GM21786 (cell line): ENCODE data around the gene LIN7B.
"Not testable (repeated sequence)": the region's sequence is repeated elsewhere in the genome, so short reads cannot be mapped to it uniquely, and the experiment has no call there.

Experiments
- ATAC-seq: cut with Tn5 transposase; IDR thresholded peaks from one replicate; pipeline ENCODE4 v1.9.1; 2021; ENCODE audit not compliant: unreplicated experiment

Gene LIN7B

DNA sequence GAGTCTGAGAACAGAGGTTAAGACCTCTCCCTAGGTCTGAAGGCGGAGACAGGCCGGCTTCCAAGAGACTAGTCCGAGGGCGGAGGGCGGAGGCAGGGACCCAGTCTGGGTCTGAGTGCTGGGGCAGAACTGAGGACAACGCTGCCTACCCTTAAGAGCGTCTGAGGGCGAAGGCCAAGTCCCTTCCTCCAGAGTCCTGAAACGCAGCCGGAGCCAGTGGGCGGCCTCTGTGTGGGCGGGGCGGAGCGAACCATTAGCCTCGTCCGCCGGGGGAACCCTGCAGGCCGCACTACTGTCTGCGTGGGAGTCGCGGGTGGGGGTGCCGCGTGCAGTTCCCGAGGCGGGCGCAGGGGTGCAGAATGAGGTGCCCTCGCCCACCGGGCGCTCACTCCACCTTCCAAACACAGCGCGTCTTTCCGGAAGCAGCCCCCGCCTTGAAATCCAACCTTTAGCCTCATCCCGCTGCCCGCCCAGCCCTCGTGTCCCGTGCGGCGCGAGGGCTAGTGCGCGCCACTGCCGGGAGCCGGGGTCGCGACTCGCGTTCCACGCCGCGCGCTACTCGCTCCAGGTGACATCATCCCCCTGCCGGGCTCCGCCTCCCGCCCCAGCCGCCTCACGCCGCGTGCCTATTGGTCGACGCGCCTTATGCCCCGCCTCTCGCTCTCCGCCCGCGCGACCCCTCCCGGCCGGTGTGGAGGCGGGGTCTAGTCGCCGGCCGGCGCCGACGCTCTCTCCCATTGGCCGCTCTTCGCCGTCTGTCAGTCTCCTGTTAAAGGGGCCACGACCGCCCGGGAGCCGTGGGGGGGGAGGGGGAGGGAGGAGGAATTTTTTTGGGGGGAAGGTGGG is 4.6 kb downstream of the LIN7B start, which contains the start of gene C19orf73:
Gene C19orf73 (minus strand): TSS at position 579 of the 846 bp plus-strand sequence. CDS start 121 bp downstream, at position 458.
- peak; percentile 77 for ATAC-seq

- no peak for ATAC-seq
Observed at GRCh38 chr19:49119411-49120324, 5.5 kb downstream of the LIN7B start, which contains the start of gene PPFIA3. Gene PPFIA3 (plus strand): TSS chr19:49119544. CDS start chr19:49127874, 8,330 bp downstream.

- ATAC-seq: no peak
Observed at GRCh38 chr19:49120325-49120683, 6.1 kb downstream of the LIN7B start.

DNA sequence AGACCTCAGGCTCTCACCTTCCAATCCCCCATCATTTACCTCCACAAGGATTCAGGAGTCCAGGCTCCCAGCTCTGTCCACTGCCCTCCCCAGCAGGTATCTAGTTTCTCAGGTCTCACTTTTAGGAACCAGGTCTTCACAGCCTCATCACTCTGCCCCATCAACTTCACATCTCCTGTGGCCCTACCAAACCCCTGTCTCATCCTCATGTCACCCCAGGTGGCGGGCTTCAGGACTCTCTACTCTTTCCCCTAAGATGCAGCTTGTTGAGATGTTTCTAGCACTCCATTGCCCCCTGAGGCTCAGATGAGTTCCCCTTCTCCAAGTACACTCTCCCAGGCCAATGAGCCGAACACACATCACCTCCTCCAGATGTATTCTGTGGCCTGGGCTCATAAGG is 6.7 kb downstream of the LIN7B start:
- ATAC-seq: no peak

- not testable (repeated sequence) for ATAC-seq
Observed at GRCh38 chr19:49121841-49122240, 7.7 kb downstream of the LIN7B start.

DNA sequence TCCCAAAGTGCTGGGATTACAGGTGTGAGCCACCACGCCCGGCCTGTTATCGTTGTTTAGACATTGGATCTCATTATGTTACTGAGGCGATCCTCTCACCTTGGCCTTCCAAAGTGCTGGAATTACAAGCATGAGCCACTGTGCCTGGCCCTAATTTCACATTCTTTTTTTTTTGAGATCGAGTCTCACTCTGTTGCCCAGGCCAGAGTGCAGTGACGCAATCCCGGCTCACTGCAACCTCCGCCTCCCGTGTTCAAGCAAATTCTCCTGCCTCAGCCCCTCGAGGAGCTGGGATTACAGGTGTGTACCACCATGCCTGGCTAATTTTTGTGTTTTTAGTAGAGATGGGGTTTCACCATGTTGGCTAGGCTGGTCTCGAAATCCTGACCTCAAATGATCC is 9.1 kb downstream of the LIN7B start:
- not testable (repeated sequence) for ATAC-seq

GRCh38 chr19:49125025-49125731 is 11.0 kb downstream of the LIN7B start:
- ATAC-seq: no peak

DNA sequence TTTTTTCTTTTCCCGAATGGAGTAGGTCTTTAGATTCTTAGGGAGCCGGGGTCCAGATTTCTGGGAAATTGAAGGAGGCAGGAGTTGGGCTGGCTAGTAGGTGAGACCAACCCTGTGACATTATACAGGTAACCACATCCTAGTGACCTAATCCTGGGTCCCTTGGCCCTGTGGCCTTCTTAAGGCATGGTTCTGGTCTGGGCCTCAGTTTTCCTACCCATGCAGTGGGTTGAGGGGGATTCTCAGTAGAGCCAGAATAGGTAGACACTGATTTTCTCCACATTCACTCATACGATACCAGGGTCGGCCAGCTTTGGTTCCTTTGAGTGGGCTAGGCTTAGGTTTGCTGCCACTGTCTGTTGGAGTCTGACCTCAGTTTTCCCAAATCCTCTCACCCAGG is 12.4 kb downstream of the LIN7B start:
- no peak for ATAC-seq

- not testable (repeated sequence) for ATAC-seq
Observed at GRCh38 chr19:49127225-49127624, 13.1 kb downstream of the LIN7B start.

DNA sequence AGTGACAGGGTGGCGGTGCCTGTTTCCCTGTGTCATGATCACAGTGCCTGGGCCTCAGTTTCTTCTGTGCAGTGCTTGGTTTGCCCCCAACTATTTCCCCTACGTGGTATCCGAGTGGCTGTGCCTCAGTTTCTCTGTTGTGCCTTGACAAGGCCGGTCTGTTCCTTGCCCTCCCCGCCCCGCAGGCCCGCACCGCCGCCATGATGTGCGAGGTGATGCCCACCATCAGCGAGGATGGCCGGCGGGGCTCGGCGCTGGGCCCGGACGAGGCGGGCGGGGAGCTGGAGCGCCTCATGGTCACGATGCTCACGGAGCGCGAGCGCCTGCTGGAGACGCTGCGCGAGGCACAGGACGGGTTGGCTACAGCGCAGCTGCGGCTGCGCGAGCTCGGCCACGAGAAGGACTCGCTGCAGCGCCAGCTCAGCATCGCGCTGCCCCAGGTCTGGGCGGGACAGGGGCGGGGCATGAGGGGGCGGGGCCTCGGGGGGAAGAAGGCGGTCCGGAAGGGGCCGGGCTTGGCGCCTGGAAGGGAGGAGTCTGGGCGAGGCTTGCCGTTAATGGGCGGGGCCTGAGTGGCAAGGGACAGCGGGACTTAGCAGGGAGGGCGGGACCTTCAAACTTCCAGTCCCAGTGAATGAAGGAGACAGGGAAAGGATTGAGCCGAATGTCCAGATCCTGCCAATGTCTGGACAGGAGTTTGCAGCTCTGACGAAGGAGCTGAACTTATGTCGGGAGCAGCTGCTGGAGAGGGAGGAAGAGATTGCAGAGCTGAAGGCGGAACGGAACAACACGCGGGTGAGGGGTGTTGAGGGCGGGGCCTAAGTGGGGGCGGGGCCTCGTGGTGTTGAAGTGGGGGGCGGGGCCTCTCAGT is 13.7 kb downstream of the LIN7B start:
- peak; percentile 78 for ATAC-seq

DNA sequence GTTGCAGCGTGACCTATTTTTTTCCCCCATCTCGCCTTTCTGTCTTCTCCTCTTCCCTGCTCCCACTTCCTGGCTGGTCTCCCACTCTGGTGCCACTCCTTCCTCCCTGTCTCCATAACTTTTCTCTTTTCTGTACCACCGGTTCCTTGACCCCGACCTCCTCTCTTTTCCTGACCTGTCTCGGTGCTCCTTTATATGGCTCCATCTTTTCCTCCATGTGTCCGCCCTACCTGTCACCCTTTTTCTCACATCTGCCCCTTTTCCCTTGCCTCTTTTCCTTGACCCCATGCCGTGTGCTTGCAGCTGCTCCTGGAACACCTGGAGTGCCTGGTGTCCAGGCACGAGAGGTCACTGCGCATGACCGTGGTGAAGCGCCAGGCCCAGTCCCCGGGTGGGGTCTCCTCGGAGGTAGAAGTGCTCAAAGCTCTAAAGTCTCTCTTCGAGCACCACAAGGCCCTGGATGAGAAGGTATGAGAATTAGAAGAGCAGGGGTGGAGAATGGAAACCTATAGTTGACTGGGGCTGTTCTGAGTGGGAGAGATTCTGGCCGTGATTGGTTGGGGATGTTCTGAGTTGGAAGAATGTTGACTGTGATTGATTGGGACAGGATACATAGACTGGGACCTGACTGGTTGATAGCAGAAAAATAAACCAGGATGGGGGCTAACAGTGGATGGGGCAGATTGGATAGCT is 14.5 kb downstream of the LIN7B start:
- no peak for ATAC-seq

- ATAC-seq: no peak
Observed at GRCh38 chr19:49129238-49129583, 15.0 kb downstream of the LIN7B start.

DNA sequence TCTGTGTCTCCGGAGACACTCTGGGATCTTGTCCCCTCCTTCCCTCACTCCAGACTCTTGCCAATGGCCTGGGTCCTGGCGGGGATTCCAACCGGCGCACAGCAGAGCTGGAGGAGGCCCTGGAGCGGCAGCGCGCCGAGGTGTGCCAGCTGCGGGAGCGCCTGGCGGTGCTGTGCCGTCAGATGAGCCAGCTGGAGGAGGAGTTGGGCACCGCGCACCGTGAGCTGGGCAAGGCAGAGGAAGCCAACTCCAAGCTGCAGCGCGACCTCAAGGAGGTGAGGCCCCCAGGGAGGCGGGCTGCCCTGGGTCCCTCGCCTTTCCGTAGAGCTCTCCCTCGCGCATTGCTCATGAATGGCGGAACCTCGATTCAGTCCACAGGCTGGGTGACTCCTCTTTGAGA is 16.2 kb downstream of the LIN7B start:
- ATAC-seq: no peak

- no peak for ATAC-seq
Observed at GRCh38 chr19:49132974-49133609, 18.9 kb downstream of the LIN7B start.

DNA sequence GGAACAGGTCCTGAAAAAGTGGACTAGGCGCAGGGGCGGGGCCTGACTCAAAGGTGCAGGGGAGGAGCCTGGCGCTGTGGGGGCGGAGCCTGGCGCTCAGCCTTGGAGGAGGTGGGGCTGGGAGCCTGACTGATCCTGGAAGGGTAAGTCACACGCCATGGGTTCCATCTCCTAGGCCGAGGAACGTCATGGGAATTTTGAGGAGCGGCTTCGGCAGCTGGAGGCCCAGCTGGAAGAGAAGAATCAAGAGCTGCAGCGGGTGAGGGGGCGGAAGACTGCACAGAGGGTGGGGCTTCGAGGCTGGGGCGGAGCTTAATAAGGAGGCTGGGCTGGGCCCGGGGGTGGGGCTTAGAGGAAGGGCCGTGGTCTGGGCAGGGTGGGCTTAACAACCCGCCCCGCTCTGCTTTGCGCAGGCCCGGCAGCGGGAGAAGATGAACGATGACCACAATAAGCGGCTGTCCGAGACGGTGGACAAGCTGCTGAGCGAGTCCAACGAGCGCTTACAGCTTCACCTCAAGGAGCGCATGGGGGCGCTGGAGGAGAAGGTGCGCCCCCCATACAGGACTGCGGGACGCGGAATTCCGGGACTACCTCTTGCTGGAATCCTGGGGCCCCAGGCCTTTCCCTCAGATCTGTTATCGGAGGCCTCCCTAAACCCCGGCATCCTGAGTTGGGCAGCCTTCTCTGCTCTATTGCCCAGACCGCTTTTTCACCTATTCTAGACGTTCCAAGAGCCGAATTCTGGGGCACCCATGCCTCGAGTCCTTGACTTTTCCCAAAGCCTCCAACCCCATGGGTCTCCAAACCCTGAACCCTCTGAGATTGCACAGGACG is 19.7 kb downstream of the LIN7B start:
- no peak for ATAC-seq

DNA sequence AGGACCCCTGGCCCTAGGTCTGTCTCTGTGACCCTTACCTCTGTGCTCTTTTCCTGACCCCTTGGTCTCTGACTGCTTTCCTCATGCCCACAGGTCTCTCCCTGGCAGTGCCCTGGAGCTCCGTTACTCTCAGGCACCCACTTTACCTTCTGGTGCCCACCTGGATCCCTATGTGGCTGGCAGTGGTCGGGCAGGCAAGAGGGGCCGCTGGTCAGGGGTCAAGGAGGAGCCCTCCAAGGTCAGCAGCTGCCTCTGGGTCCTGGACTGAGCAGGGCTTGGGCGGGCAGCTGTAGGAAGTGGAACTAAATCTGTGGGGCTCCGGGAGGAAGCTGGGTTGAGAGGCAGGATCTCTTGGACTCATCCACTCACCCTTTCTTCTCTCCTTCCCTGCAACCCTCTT is 21.5 kb downstream of the LIN7B start:
- no peak for ATAC-seq

DNA sequence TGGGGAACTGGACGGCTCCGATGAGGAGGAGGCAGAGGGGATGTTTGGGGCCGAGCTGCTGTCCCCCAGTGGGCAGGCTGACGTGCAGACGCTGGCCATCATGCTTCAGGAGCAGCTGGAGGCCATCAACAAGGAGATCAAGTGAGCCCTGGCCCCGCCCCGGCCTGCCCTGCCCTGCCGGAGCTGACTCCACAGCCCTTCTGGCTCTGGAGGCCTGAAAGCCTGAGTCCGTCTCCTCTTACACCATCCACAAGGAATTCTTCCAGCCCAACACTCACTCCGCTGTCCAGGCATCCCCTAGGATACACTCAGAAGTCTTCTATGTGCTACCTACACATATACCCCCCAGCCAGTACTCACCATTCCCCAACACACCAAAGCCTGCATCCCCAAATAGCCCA is 22.6 kb downstream of the LIN7B start:
- no peak for ATAC-seq

- ATAC-seq: no peak
Observed at GRCh38 chr19:49140951-49141350, 26.8 kb downstream of the LIN7B start.
